ENCODE results near the gene BCAR1.
"Not testable (repeated sequence)": the region's sequence is repeated elsewhere in the genome, so short reads cannot be mapped to it uniquely, and the experiment has no call there.

Gene BCAR1

GRCh38 chr16:75251280-75252048 is at the start of gene BCAR1:
Gene BCAR1 (minus strand): TSS chr16:75251624. CDS start chr16:75251482, 142 bp downstream.
- DNase-seq = peak; percentile 50

- DNase-seq = no peak
Measured at GRCh38 chr16:75298267-75298666, 46.8 kb upstream of the BCAR1 start.

DNA sequence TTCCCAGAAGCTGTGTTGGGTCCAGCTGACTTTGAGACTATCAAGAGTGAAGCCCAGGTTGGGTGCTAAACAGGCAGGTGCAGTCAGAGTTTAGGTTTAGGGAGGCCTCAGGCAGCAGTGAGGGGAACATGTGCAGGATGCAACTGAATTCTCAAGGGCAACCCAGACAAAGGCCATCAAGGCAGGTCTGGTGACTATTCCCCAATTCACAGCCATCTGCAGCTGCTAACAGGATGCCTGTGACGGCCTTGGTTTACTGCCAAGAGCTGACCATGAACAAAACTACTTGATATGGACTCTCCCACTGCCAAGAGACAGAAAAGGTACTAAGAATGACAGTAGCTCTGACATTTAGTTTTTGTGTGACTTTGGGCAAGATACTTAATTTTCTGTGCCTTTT is 45.2 kb upstream of the BCAR1 start:
- DNase-seq = peak; percentile 60

DNA sequence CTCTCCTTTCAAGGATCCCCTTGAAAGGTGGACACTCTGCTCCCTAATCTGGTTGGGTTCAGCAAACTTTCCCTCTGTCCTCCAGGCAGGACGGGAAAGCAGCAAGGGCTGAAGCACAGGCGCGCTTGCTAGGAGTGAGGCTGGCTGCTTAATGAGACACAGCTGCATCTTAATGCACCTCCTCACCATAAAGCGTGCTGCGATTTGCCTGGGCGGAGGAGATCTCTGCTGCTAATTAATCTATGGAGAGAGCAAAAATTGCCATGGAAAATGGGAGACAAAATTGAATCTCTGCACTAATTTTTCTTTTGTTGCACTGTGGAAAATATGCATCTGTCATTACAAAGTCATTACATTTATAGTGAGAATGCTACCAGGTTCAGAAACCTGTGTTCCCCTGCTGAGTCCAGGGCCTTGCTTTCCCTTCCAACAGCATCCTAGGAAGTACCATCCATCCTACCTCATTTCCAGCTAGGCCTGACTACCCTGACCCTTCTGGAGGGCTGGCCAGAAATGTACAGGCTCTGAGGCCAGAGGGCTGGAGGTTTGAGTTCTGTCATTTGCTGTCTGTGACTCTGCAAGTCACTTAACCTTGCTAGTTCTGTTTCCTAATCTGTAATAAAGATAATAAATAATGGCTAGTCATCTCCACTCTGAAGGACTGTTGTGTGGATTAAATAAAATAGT is 43.5 kb upstream of the BCAR1 start:
- DNase-seq = no peak

GRCh38 chr16:75293772-75294171 is 42.3 kb upstream of the BCAR1 start:
- no peak for DNase-seq

- no peak for DNase-seq
Measured at GRCh38 chr16:75293173-75293572, 41.7 kb upstream of the BCAR1 start.

GRCh38 chr16:75292691-75293090 is 41.3 kb upstream of the BCAR1 start:
- no peak for DNase-seq

GRCh38 chr16:75289189-75289588 is 37.8 kb upstream of the BCAR1 start:
- no peak for DNase-seq

DNA sequence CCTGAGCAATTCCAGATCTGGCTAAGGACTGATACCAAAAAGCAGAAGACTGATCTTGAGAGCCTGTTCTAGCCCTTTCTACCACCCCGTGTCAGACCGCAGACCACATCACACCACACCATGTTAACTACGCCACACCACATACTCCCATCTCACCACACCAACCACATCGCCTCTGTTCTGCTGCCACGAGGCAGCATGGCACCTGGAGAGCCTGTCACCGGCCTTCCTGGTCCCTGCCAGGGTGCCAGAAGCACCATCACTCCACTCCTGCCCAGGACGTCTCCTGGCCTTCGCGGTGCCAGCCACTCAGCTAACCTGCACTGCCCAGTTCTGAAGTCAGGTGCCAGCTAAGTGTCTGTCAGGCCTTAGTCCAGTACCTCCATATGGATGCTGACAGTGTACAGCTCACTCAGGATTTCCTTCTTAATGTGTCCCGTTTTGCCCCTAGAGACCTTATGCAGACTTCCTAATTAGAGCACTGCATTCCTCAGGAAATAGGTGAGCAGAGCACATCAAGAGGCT is 37.2 kb upstream of the BCAR1 start:
- no peak for DNase-seq

DNA sequence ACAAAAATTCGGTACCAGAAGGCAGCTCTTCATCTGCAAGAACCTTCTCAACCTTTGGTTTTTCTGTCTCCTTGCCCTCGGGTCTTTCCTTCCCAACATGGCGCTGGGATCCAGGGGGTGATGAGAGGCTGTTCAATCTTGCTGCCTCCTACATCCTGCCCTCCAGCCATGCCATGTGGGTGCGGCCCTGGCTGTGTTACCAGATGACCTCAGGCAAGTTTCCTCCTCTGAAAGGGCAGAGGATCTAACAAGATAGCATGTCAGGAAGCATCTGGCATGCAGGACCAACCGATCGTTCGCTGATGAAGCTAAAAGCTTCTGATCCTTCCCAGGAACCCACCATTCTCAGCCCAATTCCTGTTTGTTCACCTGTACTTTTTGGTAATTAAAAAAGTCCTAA is 36.8 kb upstream of the BCAR1 start:
- no peak for DNase-seq

DNA sequence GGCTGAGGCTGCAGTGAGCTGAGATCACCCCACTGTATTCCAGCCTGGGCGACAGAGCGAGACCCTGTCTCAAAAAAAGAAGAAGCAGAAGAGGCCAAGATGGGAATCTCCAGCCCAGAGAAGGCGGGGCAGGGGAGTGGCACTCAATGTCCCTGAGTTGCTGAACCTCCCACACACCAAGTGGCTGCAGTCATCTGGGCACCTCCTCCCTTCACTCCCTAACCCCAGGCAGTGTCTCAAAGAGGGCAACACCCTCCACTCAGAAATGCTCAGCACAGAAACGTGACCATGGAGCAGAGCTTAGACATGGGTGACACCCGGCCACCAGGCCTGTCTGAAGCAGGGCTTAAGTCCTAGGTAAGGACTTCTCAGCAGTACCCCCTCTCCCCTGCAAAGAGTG is 36.3 kb upstream of the BCAR1 start:
- DNase-seq = no peak

- DNase-seq = no peak
Measured at GRCh38 chr16:75286389-75286788, 35.0 kb upstream of the BCAR1 start.

GRCh38 chr16:75282466-75283281 is 31.2 kb upstream of the BCAR1 start:
- DNase-seq = no peak

DNA sequence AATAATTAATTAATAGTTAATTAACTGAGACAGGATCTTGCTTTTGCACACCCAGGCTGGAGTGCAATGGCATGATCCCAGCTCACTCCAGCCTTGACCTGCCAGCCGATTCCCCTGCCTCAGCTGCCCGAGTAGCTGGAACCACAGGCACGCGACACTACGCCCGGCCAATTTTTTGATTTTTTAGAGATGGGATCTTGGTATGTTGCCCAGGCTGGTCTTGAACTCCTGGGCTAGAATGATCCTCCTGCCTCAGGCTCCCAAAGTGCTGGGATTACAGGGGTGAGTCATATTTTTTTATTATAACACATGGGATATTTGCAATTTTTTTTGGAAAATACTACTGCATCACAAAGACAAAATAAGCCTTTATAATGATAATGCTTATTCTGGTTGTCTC is 30.4 kb upstream of the BCAR1 start:
- DNase-seq = no peak

GRCh38 chr16:75281009-75281408 is 29.6 kb upstream of the BCAR1 start:
- not testable (repeated sequence) for DNase-seq

- DNase-seq = no peak
Measured at GRCh38 chr16:75280331-75280804, 28.9 kb upstream of the BCAR1 start.

GRCh38 chr16:75279305-75279704 is 27.9 kb upstream of the BCAR1 start:
- DNase-seq = peak; percentile 90

- no peak for DNase-seq
Measured at GRCh38 chr16:75273054-75273925, 21.9 kb upstream of the BCAR1 start.

GRCh38 chr16:75272629-75273028 is 21.2 kb upstream of the BCAR1 start:
- DNase-seq = not testable (repeated sequence)

DNA sequence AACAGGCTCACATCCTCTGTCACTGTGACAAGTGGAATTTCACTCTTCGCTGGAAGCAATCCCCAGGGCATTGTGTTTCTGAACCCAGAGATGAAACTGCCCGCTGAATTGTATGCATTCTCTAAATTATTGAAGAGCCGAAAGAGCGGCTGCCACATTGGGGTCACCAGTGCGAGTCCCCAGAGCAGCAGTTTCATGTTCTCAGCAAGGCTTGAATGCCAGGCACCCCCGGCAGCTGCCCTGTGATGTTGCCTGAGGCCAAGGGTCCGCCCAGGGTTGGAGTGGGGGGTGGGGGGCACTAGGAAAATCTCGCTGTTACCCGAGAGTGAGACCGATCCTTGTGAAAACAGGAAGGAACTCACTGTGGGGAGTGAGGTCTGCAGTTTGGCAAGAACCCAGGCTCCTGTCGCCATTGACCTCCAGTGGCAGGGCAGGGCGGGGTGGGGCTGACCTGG is 20.7 kb upstream of the BCAR1 start:
- peak; percentile 86 for DNase-seq

DNA sequence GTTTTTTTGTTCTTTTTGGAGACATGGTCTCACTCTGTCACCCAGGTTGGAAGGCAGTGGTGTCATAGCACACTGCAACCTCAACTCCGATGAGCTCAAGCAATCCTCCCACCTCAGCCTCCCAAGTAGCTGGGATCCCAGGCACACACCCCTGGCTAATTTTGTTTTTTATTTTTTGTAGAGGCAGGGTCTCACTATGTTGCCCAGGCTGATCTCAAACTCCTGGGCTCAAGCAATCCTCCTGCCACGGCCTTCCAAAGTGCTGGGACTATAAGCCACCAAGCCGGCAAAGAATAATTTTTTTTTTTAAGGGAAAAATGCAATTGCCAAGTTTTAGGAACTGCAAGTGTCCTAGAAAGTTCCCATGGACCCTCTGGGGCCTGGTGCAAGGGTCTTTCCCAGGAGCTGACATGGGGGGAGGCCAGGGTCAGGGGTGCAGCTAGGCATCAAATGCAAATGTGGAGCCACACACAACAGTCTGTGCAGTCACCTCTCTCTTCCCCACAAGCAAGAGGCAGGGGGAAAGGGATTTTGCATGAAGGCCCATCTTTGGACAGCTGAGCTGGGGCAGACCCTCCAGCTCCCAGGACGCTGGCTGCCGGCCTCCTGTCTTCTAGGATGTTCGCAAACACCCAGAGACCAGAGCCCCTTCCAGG is 20.1 kb upstream of the BCAR1 start:
- DNase-seq = no peak

DNA sequence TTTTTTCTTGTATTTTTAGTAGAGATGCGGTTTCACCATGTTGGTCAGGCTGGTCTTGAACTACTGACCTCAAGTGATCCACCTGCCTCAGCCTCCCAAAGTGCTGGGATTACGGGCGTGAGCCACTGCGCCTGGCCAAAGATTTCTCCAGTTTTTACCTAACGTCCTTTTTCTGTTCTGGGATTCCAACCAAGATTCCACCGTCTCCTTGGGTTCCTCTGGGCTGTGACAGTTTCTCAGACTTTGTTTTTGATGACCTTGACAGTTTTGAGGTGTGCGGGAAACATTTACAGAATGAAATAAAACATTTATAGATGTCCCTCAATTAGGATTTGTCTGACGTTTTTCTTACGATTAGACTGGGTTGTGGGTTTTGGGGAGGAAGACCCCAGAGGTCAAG is 17.9 kb upstream of the BCAR1 start:
- DNase-seq = peak; percentile 48

All from RPMI8226 (cell line).